H54 (cell line): ENCODE measurements around the gene MSMB.
"Not testable (repeated sequence)": the region's sequence is repeated elsewhere in the genome, so short reads cannot be mapped to it uniquely, and the experiment has no call there.

ENCODE experiments used
- DNase-seq: peaks from one replicate; pipeline ENCODE4 v3.0.0; 2011; ENCODE audit warnings: low spot score, mixed read lengths; ENCODE audit not compliant: insufficient read length
- FAIRE-seq: peaks from 3 replicates; lab custom pipeline; 2011; peaks lifted over from hg19 to GRCh38; lab: Jason Lieb, UNC
- POLR2A ChIP-seq: IDR thresholded peaks from 2 replicates; pipeline ENCODE4 v1.6.1; 2011; ENCODE audit warnings: low read depth, mild to moderate bottlenecking, low read length

MSMB gene

DNA sequence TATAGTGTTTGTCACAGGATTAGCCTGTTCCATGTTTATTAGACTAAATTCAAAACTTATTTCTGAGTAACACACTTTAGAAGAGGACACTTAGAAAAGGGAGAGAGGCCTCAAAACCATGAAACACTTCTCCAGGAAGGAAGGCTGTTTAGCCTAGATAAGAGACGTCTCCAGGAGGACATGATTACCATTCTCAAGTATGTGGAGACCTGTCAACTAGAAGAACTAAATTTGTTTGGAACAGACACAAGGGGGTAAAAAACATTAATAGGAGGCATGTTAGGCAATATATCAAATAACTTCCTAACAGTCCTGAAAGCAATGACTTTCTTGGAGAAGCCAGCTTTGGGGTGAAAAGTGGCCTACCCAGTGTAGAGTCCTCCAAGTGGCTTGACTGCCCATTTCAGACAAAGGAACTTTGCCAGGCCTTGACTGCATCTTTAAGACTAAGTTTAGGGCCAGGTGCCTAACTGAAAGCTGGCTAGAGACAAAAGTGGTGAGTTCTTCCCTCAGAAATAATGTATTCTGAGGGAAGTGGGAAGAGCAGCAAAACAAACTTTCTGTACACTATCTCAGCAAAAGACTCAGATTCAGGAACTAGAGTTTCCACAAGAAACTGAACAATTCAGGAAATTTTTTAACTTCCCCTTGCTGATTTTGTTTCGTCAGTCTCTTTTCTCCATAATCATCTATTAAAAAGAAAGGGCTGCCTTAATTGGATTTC lies 27.5 kb downstream of the MSMB start:
- no peak for DNase-seq
- FAIRE-seq = no peak
- TF ChIP-seq POLR2A = no peak

DNA sequence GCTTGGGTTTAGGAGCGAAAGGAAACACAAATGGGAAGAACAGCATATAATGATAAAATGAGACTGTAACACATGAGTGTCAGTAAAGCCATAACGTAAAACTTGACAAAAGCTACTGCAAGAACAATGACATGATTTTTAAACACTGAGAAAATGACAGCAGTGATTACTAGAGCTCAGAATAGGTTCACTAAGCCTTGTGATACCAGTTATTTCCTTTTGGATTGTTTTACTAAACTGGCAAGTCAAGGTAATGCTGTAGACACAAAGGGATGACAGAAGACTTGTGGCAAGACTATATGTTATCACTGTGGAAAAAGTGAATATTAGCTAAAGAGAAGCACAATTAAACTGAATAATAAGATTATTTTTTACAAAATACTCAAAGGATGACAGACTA lies 28.3 kb downstream of the MSMB start:
- no peak for TF ChIP-seq POLR2A
- DNase-seq (no peak), FAIRE-seq (no peak)

DNA sequence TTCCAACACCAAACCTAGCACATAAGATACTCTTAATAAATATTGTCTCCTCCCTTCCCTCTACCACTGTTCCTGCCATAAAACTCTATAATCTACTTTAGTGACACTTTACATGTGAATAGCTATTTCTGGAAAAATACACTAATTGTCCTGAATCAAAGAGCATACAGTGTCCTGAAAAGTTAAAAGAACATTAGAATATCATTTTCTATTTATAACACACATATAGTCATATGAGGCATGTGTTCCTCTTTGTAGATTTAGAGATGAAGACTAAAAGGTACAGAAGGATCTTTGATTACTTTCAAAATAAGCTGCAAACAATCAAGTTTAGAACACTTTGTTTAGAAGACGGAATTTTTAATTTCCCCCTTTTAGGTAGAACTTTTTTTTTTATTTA lies 29.3 kb downstream of the MSMB start:
- no peak for TF ChIP-seq POLR2A
- FAIRE-seq (no peak), DNase-seq (no peak)

DNA sequence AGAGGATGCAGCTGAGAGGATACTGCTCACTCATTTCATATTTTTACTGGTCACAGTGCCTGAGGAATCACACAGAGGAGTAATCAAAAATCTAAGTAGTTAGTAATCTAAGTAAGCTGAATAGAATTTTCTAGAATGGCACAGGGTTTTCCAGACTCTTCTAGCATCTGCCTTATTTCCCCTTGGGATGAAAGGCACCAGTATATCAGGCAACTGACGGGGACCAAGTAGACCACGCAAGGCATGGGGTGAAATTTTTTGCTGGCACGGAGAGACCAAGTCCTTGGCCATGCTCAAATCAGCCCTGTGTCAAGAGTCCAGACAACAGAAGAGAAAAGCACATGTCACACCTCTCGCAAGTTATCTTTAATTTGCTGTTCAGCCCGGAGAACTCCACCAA lies 29.9 kb downstream of the MSMB start:
- FAIRE-seq = no peak
- no peak for TF ChIP-seq POLR2A
- DNase-seq = no peak

DNA sequence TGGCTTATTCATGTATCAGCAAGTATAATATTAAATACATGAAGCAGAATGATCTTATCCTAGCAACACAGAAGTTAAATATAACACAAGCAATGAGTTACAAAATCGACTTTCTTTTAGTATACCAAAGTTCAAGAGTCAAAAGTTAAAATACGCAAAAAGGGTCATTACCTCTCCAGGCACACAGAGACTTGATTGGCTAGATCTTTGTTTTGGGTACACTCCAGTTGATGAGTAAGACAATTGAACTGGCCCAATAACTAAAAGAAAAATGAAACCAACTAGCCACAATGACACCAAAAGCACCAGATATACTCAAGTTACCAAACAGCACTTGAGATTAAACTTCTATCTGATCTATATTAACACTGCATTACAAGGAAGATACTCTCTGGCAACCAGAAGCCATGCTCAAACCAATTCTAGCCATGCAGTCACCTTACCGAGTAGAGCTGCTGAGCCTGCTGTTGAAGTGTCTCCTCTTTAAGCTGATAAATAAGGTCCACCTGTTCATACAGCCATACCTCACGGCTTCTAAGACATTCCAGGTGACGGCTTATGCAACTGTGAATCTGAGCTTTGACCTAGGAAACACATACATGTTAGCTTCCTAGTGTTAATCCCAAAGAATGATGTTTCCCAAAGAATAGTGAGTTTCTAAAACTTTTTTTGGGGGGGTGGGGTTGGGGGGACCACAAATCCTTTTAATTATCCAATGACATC lies 31.2 kb downstream of the MSMB start:
- no peak for TF ChIP-seq POLR2A
- no peak for FAIRE-seq

DNA sequence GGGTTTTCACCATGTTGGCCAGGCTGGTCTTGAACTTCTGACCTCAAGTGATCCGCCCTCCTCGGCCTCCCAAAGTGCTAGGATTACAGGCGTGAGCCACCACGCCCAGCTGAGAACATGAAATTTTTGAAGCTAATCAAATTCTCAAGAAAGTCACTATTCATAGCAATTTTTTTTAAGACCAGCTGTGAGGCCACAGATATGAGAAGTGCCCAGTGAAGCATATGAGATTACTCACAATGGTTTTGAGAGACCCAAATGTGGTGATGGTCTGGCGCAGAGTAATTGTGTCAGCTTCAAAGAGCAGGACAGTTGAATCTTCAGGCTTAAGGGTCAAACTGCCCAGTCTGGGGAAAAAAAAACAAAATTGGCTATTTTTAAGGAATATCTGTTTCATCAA lies 31.9 kb downstream of the MSMB start:
- no peak for FAIRE-seq
- TF ChIP-seq POLR2A = no peak

More for the DNA sequence above, 31.2 kb downstream of the MSMB start:
- DNase-seq = no peak

DNA sequence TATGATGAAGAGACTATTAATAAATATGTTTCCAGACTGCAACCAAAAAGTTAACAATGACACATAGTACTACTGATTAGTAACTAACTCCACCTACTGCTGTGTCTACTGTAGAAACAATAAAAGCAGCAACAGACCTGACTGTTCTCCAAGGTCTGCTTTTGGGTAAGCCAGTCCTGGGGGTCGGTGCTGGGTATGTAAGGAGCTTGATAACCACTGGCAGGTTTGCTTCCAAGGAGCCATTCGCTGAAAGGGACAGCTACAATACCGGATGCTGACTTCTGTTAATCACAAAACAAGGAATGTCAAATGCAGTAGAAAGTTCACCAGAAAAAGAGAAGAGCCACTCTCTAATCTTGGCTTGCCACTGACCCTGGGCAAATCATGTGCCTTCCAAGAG lies 33.3 kb downstream of the MSMB start:
- FAIRE-seq = no peak
- TF ChIP-seq POLR2A = no peak
- no peak for DNase-seq

More for the DNA sequence above, 31.9 kb downstream of the MSMB start:
- no peak for DNase-seq

DNA sequence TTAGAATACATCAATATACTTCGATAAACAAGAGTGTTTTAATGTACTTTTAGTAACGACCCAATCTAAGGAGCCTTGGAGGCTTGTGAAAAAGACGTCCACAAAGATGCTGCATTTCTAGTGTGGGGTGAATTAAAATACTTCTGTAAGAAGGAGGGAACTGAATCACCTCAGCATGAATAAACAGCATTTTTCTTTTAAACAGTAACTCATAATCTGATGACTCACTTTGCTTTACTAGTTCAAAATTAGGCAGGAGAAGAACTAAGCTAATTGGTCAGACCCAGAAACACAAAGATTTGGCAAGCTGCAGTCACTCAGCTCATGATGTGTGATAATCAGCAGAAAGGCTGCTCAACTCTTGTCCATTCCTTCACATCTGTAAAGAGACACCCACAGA lies 39.9 kb downstream of the MSMB start:
- TF ChIP-seq POLR2A = no peak
- FAIRE-seq (no peak), DNase-seq (no peak)

DNA sequence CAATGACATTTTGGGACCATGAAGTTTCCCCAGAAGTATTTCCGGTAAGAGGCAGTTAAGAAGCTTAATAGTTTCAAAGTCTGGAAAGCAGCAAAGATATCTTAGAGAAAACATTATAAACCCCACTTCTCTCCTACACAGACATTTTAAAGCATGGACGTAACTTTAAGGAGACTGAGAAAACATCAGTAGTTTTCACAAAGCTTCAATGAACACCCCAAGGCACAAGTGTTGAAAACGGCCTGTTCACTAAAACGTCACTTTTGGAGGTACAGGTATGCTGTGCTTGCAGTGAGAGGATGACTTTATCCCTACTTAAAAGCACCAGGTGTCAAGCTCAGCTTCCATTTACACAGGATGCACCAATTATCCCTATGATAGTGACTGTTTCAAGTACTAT lies 40.7 kb downstream of the MSMB start:
- FAIRE-seq (no peak), DNase-seq (no peak)
- TF ChIP-seq POLR2A = no peak

DNA sequence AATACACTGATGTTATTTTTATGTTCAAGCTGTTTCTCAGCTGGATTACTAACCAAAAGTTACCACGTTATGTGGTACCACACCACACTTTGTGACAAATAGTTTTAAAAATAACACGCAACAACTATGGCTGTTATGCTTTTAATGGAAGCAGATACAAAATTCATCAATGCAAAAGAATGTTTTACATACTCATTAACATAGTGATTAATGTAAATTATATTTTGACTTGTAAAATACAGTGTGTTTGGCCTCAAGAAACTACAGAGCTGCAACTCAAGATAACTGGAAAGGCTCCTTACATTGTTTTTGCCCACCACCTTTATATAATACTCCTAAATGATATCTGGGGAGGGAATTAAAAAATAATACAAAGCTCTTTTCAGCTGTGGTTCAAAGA lies 41.1 kb downstream of the MSMB start:
- DNase-seq (no peak), FAIRE-seq (no peak)
- TF ChIP-seq POLR2A = no peak

DNA sequence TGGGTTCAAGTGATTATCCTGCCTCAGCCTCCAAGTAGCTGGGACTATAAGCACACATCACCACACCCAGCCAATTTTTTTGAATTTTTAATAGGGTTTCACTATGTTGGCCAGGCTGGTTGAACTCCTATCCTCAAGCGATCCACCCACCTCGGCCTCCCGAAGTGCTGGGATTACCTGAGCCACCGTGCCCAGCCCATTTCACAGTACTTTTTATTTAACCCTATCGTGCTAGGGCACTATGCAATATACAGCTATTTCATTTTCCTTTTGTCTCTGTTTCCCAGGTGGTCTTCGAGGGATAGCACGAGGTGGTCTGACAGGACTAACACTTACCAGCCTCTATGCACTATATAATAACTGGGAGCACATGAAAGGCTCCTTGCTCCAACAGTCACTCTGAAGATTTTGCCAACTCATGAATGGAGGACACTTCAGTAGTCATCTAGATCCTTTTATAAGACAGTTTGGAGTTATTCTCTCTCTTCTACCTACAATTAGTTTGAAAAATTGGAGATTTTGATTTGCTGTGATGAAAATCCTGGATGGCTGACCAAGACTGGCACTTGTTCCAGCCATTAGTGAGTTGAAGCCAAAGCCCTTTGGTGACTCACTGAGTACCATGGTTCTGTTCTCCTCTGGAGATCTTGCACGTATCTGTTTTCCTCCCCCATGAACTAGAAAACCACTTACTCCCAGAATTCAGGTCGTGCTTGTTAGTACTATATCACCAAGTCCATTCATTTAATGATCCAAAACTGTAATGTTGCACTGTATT lies 43.0 kb downstream of the MSMB start:
- FAIRE-seq (no peak), DNase-seq (no peak)
- TF ChIP-seq POLR2A = no peak

DNA sequence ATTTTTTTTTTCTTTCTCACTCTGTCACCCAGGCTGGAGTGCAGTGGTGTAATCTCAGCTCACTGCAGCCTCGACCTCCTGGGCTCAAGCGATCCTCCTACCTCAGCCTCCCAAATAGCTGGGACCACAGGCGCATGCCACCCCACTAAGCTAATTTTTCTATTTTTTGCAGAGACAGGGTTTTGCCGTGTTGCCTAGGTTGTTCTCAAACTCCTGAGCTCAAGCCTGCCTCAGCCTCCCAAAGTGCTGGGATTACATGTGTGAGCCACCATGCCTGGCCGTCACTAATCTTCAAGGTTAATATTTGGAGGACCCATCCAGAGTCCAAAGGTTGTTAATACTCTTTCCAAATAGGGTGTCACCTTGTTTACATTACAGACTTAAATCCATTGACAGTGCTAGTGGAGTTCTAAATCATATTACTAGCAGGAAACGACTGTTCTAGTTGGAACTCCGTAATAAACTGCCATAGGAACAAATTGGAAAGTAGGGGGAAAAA lies 43.8 kb downstream of the MSMB start:
- DNase-seq, FAIRE-seq: not testable (repeated sequence)

DNA sequence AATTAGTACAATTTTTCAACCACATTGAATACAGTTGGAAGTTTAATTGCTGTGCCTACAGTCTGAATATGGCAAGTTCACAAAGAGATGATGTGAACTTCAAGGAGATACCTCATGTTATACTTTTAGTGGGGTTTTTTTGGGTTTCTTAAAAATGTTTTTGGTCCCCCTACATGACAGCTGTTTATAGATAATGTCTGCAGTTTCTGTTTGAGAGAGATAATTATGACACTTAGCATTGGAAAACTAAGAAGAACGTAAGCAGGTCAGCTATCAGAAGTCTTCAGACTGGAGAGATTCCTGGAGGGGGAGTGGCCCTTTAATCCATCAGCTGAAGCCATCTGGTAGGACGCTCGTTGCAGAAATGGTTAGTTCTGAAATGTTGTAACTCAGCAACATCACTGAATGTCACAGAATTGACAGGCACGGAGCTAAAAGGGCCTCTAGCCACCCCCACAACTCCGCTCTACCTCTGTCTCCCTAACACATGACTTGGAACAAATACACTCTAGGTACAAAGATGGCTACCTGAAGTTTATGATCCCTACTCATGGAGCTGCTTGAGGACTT lies 44.8 kb downstream of the MSMB start:
- TF ChIP-seq POLR2A = no peak
- DNase-seq = no peak
- no peak for FAIRE-seq

DNA sequence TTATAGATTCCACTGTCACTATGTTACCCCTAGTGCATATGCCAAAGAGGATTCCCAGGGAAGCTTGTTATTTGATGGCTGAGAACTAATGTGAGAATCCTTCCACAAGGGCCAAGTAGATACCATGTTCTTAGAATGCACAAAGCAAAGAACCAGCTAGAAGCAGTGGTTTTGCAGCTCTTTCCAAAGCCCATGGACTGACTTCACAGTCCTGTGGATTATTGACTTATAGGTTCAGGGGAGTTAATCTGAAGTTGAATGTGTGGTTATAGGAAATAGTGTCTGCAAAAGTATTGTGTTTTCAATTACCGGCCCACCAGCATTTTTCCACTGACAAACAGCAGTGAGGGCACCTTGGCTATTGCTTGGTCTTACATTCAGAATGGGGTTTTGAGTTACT lies 45.5 kb downstream of the MSMB start:
- TF ChIP-seq POLR2A = no peak
- FAIRE-seq (no peak), DNase-seq (no peak)

DNA sequence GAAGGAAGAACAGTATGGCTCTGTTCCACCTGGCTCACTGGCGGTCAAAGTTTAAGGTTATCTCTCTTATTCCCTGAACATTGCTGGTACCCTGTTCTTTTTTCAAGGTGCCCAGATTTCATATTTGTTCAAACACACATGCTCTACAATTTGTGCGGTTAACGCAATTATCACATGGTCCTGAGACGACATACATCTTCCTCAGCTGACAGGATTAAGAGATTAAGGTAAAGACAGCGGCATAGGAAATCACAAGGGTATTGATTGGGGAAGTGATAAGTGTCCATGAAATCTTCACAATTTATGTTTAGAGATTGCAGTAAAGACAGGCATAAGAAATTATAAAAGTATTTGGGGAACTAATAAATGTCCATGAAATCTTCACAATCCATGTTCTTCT lies 46.1 kb downstream of the MSMB start:
- not testable (repeated sequence) for FAIRE-seq, DNase-seq
